Measurements from ENCODE around the gene MYOF. TPM values are rescaled to one million over a fixed set of nuclear protein-coding genes. Genes with fewer than 3 reads are reported as not detected.

Gene MYOF
- total and polyA plus RNA-seq, 2 of the 8 experiments (the other 6 are each of a cell fraction or from before 2014, with no cell fraction given) = 0.98 to 2.3 TPM

- no peak overlapping the region for H2BK5ac ChIP-seq (ENCODE audit: low read depth, low read length)
- no peak overlapping the region for H3K18ac ChIP-seq (ENCODE audit: extremely low read depth, low read length)
- 90% methylated on average over 4 of the region's 4 CpGs; no CpG with 5 or more reads in 1 of the 2 experiments for WGBS, 2 experiments (ENCODE audit: extremely low coverage in 1 of 2, insufficient coverage in 1 of 2, insufficient read length in 1 of 2, insufficient replicate concordance in 2 of 2, low coverage in 1 of 2, low lambda C conversion rate in 2 of 2, missing lambda C conversion rate in 1 of 2)
- no peak for DNase-seq (ENCODE audit: low read depth in 1 of 2, low spot score in 2 of 2)
- POLR2A ChIA-PET (ENCODE audit: partially characterized antibody) = interaction anchor here (0.7 kb wide), 1 partner anchor 162 kb away, joined by 3 read pairs; no protein-coding TSS in a partner anchor
- H4K5ac ChIP-seq (ENCODE audit: insufficient read length, low read depth, low read length) = no peak overlapping the region
- FAIRE-seq = no peak
- H3K56ac ChIP-seq (replicated peaks; ENCODE audit: insufficient read length, low read depth, low read length) = no peak overlapping the region
- CTCF ChIA-PET (ENCODE audit: partially characterized antibody) = interaction anchor here (1.4 to 1.9 kb wide), 3 partner anchors 9 to 142 kb away, joined by 4 to 7 read pairs (median 7); partner anchors contain the start of gene MYOF
- H2BK20ac ChIP-seq (ENCODE audit: low read length) = no peak overlapping the region
- H3K14ac ChIP-seq (ENCODE audit: insufficient read length) = no peak overlapping the region
- no peaks in the 10 kb centered on the region for H3K23me2 ChIP-seq (ENCODE audit: low read depth, low read length)
- no peak overlapping the region for H3K9ac ChIP-seq (replicated peaks in 1 of 4; ENCODE audit: extremely low read depth in 1 of 4, low read depth in 3 of 4, low read length in 3 of 4)
- H3K36me3 ChIP-seq (ENCODE audit: control insufficient read depth in 2 of 4, insufficient read depth in 4 of 4, low read length in 3 of 4) = peaks cover 22 to 70% (median 51%) of the 10 kb centered on the region in 4 experiments
- no peaks in the 10 kb centered on the region for H3K27me3 ChIP-seq (replicated peaks in 1 of 4; ENCODE audit: control insufficient read depth in 3 of 4, extremely low read depth in 1 of 4, insufficient read depth in 3 of 4, low read length in 3 of 4)
- no peak overlapping the region for H2AK5ac ChIP-seq (ENCODE audit: low read depth, low read length)
- H4K91ac ChIP-seq (replicated peaks; ENCODE audit: insufficient read length, low read length) = no peak overlapping the region
- H2BK15ac ChIP-seq (ENCODE audit: low read length) = no peak overlapping the region
- H3K4me3 ChIP-seq (ENCODE audit: extremely low read depth in 1 of 4, insufficient read depth in 2 of 4, low read depth in 3 of 4, low read length in 4 of 4) = no peak overlapping the region
- no peaks in the 10 kb centered on the region for H3K79me2 ChIP-seq (ENCODE audit: control insufficient read depth in 1 of 2, insufficient read depth in 2 of 2, low read length in 2 of 2)
- no peak overlapping the region for H3K4ac ChIP-seq (replicated peaks; ENCODE audit: insufficient read length, low read depth, low read length)
- H3K4me2 ChIP-seq (ENCODE audit: insufficient read depth in 1 of 2, low read depth in 2 of 2, low read length in 2 of 2) = no peak overlapping the region
- no peaks in the 10 kb centered on the region for H3K4me1 ChIP-seq (replicated peaks in 1 of 4; ENCODE audit: control insufficient read depth in 3 of 4, insufficient read depth in 4 of 4, low read length in 3 of 4)
- no peak overlapping the region for H3K27ac ChIP-seq (ENCODE audit: low read depth, low read length)
- no peaks in the 10 kb centered on the region for H3K79me1 ChIP-seq (ENCODE audit: low read depth, low read length)
- H4K8ac ChIP-seq (ENCODE audit: extremely low read depth, insufficient read depth, low read length) = no peak overlapping the region
- H3K9me3 ChIP-seq (ENCODE audit: insufficient read depth in 2 of 2, low read depth in 1 of 2, low read length in 1 of 2) = peaks cover 16 to 24% of the 10 kb centered on the region in 2 experiments
- no peak overlapping the region for H2BK12ac ChIP-seq (ENCODE audit: low read depth, low read length)
- no peak overlapping the region for H3K23ac ChIP-seq (ENCODE audit: insufficient read length)
- no peak for TF ChIP-seq ATF2 (IDR thresholded peaks at IDR 0.05; ENCODE audit: low read length)
- no peak for TF ChIP-seq EZH2 (IDR thresholded peaks at IDR 0.05; ENCODE audit: low read depth, low read length, severe bottlenecking)
- no peak for TF ChIP-seq BCL11A (IDR thresholded peaks at IDR 0.05; ENCODE audit: low read depth in 2 of 2, low read length in 2 of 2)
- no peak for TF ChIP-seq NANOG (IDR thresholded peaks at IDR 0.05; ENCODE audit: insufficient read depth, low read depth, low read length, poor library complexity, severe bottlenecking)
- no peak for TF ChIP-seq SP4 (IDR thresholded peaks at IDR 0.05; ENCODE audit: low read length)
- no peak for TF ChIP-seq KDM5A (IDR thresholded peaks at IDR 0.05; ENCODE audit: low read length)
- TF ChIP-seq TAF1 (IDR thresholded peaks at IDR 0.05; ENCODE audit: low read depth, low read length) = no peak
- no peak for TF ChIP-seq TBP (IDR thresholded peaks at IDR 0.05; ENCODE audit: low read depth, low read length)
- no peak for TF ChIP-seq FOSL1 (IDR thresholded peaks at IDR 0.05; ENCODE audit: insufficient read depth, low read depth, low read length)
- no peak for TF ChIP-seq PHF8 (conservative IDR thresholded peaks at IDR 0.05; ENCODE audit: low read depth, low read length)
- TF ChIP-seq GABPA (IDR thresholded peaks at IDR 0.05; ENCODE audit: borderline replicate concordance, insufficient read depth, low read length) = no peak
- no peak for TF ChIP-seq TCF12 (IDR thresholded peaks at IDR 0.05; ENCODE audit: low read depth, low read length)
- H4K20me1 ChIP-seq (replicated peaks in 1 of 2; ENCODE audit: control insufficient read depth in 1 of 2, insufficient read depth in 2 of 2, low read length in 2 of 2) = no peaks in the 10 kb centered on the region
- no peak overlapping the region for H2AFZ ChIP-seq (ENCODE audit: low read length)
- H2BK120ac ChIP-seq (replicated peaks; ENCODE audit: low read depth, low read length) = no peak overlapping the region
Observed at GRCh38 chr10:93518531-93518930, 36.4 kb upstream of the MYOF start.
